ENCODE measurements around the gene OBSCN. TPM values are rescaled to one million over a fixed set of nuclear protein-coding genes. Genes with fewer than 3 reads are reported as not detected.

Gene OBSCN
- total RNA-seq, 1 experiment from 2014 or later = 5.6 TPM

- Histone ChIP-seq H3K4me3 (ENCODE audit: low read depth, low read length) (no peak overlapping the region), H3K27me3 (replicated peaks; ENCODE audit: control insufficient read depth, insufficient read depth, low read length) (no peaks in the 10 kb centered on the region), H3K4me1 (no peaks in the 10 kb centered on the region), H3K36me3 (ENCODE audit: control insufficient read depth, insufficient read depth, low read length) (no peaks in the 10 kb centered on the region), H3K9me3 (peaks cover 5% of the 10 kb centered on the region)
- ChIA-PET POLR2A (no interaction called here), CTCF (no interaction called here)
- no peaks in the 10 kb centered on the region for H3K4me1 Mint-ChIP-seq (ENCODE audit: low read depth, unreplicated experiment)
- H3K27ac Mint-ChIP-seq (ENCODE audit: unreplicated experiment) = no peak overlapping the region
- no peaks in the 10 kb centered on the region for H3K36me3 Mint-ChIP-seq (ENCODE audit: insufficient read depth, unreplicated experiment)
- no TSS peak for BruUV-seq (replicated peaks)
- TF ChIP-seq CTCF (IDR thresholded peaks at IDR 0.05; ENCODE audit: insufficient read depth in 1 of 2, low read depth in 1 of 2, low read length in 1 of 2, severe bottlenecking in 1 of 2, unreplicated experiment in 1 of 2) = no peak
- intact Hi-C loops (cut with micrococcal nuclease; ENCODE audit: unreplicated experiment) = loop anchor here (10.0 kb wide), 1 partner anchor 129 kb away; no protein-coding TSS in a partner anchor
- H3K27me3 Mint-ChIP-seq (ENCODE audit: insufficient read depth, unreplicated experiment) = no peaks in the 10 kb centered on the region
- no peaks in the 10 kb centered on the region for H3K9me3 Mint-ChIP-seq (ENCODE audit: unreplicated experiment)
- DNase-seq = no peak
- no peak overlapping the region for H3K4me3 Mint-ChIP-seq (ENCODE audit: unreplicated experiment)
Observed at GRCh38 chr1:228263636-228264035, 55.8 kb downstream of the OBSCN start.

- Histone ChIP-seq H3K27me3 (replicated peaks; ENCODE audit: control insufficient read depth, insufficient read depth, low read length) (no peaks in the 10 kb centered on the region), H3K36me3 (ENCODE audit: control insufficient read depth, insufficient read depth, low read length) (no peaks in the 10 kb centered on the region), H3K4me1 (no peaks in the 10 kb centered on the region), H3K9me3 (peaks cover 5% of the 10 kb centered on the region), H3K4me3 (ENCODE audit: low read depth, low read length) (no peak overlapping the region)
- Mint-ChIP-seq H3K4me1 (ENCODE audit: low read depth, unreplicated experiment) (no peaks in the 10 kb centered on the region), H3K4me3 (ENCODE audit: unreplicated experiment) (no peak overlapping the region), H3K27me3 (ENCODE audit: insufficient read depth, unreplicated experiment) (no peaks in the 10 kb centered on the region), H3K36me3 (ENCODE audit: insufficient read depth, unreplicated experiment) (no peaks in the 10 kb centered on the region), H3K27ac (ENCODE audit: unreplicated experiment) (no peak overlapping the region), H3K9me3 (ENCODE audit: unreplicated experiment) (no peaks in the 10 kb centered on the region)
- intact Hi-C loops (cut with micrococcal nuclease; ENCODE audit: unreplicated experiment) = loop anchor here (10.0 kb wide), 1 partner anchor 129 kb away; no protein-coding TSS in a partner anchor
- DNase-seq = no peak
- POLR2A ChIA-PET = no interaction called here
- TF ChIP-seq CTCF (IDR thresholded peaks at IDR 0.05; ENCODE audit: insufficient read depth in 1 of 2, low read depth in 1 of 2, low read length in 1 of 2, severe bottlenecking in 1 of 2, unreplicated experiment in 1 of 2) = no peak
- CTCF ChIA-PET = no interaction called here
- no TSS peak for BruUV-seq (replicated peaks)
Observed at GRCh38 chr1:228264090-228264829, 56.4 kb downstream of the OBSCN start.

GRCh38 chr1:228265167-228265566 lies 57.3 kb downstream of the OBSCN start:
- Mint-ChIP-seq H3K9me3 (ENCODE audit: unreplicated experiment) (no peaks in the 10 kb centered on the region), H3K27ac (ENCODE audit: unreplicated experiment) (no peak overlapping the region), H3K27me3 (ENCODE audit: insufficient read depth, unreplicated experiment) (no peaks in the 10 kb centered on the region), H3K4me3 (ENCODE audit: unreplicated experiment) (no peak overlapping the region), H3K4me1 (ENCODE audit: low read depth, unreplicated experiment) (no peaks in the 10 kb centered on the region), H3K36me3 (ENCODE audit: insufficient read depth, unreplicated experiment) (no peaks in the 10 kb centered on the region)
- Histone ChIP-seq H3K27me3 (replicated peaks; ENCODE audit: control insufficient read depth, insufficient read depth, low read length) (no peaks in the 10 kb centered on the region), H3K9me3 (peaks cover 5% of the 10 kb centered on the region), H3K4me1 (no peaks in the 10 kb centered on the region), H3K36me3 (ENCODE audit: control insufficient read depth, insufficient read depth, low read length) (no peaks in the 10 kb centered on the region), H3K4me3 (ENCODE audit: low read depth, low read length) (no peak overlapping the region)
- intact Hi-C loops (cut with micrococcal nuclease; ENCODE audit: unreplicated experiment) = loop anchor here (5.0 to 10.0 kb wide), 3 partner anchors 127 to 192 kb away; a partner anchor contains a TSS
- ChIA-PET CTCF (no interaction called here), POLR2A (no interaction called here)
- no TSS peak for BruUV-seq (replicated peaks)
- no peak for DNase-seq
- TF ChIP-seq CTCF (IDR thresholded peaks at IDR 0.05; ENCODE audit: insufficient read depth in 1 of 2, low read depth in 1 of 2, low read length in 1 of 2, severe bottlenecking in 1 of 2, unreplicated experiment in 1 of 2) = peak in 1 of 2 experiments; percentile 43
